KG1 (cell line): ENCODE data around the gene TNFRSF13B.

Experiments used
- DNase-seq: peaks from one replicate; lab custom pipeline; 2025; lab: John Stamatoyannopoulos, UW

Gene TNFRSF13B

GRCh38 chr17:16938496-16939207 lies 33.3 kb downstream of the TNFRSF13B start:
- DNase-seq = no peak

GRCh38 chr17:16938031-16938430 lies 33.9 kb downstream of the TNFRSF13B start:
- no peak for DNase-seq

GRCh38 chr17:16937431-16937830 lies 34.5 kb downstream of the TNFRSF13B start:
- no peak for DNase-seq

DNA sequence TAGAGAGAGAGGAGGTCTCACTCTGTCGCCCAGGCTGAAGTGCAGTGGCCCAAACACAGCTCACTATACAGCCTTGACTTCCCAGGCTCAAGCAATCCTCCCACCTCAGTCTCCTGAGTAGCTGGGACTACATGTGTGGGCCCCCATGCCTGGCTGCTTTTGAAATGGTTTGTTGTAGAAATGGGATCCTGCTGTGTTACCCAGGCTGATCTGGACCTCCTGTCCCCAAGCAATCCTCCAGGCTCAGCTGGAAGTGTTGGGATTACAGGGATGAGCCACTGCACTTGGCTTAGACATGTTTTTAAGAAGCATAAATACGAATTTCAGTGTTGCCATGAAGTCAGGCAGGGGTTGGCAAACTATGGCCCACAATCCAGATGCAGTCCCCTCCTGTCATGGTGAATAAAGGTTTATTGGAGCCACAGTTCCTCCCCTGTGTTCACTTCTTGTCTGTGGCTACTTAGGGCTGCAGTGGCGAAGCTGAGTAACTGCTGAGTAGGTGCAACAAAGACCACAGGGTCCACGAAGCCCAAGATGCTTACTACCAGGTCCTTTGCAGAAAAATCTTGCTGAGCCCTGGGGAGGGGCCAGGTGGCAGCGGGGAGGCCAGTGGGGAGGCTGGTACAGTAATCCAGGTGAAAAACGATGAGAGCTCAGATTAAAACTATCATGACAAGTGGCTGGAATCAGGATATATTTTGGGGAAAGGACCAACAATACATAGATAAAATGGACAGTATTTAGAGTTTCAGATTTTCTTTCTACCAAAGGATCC lies 35.2 kb downstream of the TNFRSF13B start:
- no peak for DNase-seq

DNA sequence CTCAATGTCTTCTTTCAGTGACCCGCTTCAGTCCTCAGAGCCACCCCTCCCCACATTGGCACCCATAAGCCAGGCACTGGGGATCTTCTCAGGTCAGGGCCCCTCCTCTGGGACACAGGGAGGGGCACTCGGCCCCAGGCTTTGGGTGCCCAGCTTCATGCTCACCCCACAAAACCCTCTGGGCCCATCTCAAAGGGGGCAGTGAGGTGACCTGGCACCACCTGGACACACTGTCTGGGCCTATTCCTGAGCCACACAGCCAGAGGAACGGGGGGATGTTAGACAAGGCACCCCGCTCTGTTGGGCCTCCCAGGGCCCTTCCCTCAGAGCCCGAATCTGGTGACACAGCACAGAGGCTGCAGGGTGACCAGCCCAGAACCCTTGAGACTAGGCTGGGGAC lies 36.1 kb downstream of the TNFRSF13B start:
- no peak for DNase-seq

- DNase-seq = no peak
These were observed 36.7 kb downstream of the TNFRSF13B start for GRCh38 chr17:16935241-16935663.

- DNase-seq = no peak
These were observed 37.1 kb downstream of the TNFRSF13B start for GRCh38 chr17:16934836-16935235.

GRCh38 chr17:16934133-16934795 lies 37.7 kb downstream of the TNFRSF13B start:
- no peak for DNase-seq

- DNase-seq = no peak
These were observed 38.4 kb downstream of the TNFRSF13B start for GRCh38 chr17:16933317-16934132.

DNA sequence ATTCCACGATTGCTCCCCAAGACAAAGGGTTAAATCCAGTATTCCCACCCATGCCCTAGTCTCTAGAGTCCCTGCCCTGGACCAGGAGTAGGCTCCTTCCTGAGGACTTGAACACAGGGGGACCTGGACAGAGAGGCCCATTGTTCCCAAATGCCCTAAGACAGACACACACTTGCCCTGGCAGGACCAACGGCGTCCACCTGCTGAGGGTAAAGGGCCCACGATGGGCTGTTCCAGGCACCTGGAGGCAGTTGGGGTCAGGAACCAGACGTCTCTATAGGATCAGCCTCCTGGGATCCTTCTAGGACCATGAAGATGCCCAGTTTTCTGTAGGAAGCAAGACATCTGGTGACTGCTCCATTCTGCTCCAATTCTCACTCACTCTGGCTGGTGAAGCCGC lies 39.3 kb downstream of the TNFRSF13B start:
- no peak for DNase-seq

DNA sequence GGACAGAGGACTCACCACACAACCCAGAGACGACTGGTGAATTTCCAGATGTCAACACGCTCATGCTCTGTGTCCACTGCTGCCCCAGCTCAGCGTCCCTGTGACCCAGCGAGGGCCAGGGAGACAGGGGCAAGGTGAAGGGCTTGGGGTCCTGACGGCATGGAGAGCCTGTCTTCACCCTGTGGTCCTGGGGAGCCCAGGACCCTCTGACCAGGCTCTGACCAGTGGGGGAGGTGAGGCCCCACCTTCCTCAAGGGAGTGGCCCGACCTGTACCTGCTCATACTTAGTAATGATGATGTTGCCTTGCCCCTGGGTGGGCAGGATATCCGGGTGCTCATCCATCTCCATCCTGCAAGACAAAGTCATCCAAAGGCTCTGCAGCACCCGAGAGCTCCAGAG lies 39.8 kb downstream of the TNFRSF13B start:
- no peak for DNase-seq

GRCh38 chr17:16931318-16932060 lies 40.4 kb downstream of the TNFRSF13B start:
- no peak for DNase-seq

DNA sequence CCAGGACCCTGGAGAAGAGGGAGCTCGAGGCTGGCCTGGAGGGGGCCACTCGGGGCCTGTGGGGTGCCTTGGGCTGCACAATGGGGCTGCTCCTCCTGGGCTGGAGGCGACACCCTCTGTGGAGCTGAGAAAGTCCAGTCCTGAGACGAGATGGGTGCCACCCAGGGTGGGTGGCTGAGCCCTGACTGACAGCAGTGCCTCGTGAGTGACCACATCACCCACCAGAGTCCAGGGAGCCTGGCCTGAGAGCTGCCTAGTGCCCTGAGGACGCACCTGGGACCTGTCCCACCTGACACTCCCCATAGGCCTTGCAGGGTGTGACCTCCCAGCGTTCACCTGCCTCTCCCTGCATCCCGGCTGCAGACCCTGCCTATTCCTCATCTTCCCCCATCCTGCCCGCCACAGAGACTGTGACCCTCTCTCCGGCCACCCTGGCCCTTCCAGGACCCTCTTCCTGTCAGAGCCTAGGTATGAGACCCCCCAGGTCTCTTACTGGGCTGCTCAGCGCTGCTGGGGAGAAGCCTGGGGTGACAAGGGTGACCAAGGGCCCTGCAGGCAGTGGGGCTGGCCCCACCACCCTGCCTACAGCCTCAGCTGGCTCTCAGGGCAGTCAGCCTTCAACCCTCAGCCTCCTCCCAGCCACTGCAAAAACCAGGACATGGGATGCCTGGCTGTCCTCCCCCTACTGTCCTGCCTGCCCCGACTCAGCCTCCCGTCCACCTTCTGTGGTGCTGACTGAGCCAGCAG lies 41.2 kb downstream of the TNFRSF13B start:
- DNase-seq = no peak

DNA sequence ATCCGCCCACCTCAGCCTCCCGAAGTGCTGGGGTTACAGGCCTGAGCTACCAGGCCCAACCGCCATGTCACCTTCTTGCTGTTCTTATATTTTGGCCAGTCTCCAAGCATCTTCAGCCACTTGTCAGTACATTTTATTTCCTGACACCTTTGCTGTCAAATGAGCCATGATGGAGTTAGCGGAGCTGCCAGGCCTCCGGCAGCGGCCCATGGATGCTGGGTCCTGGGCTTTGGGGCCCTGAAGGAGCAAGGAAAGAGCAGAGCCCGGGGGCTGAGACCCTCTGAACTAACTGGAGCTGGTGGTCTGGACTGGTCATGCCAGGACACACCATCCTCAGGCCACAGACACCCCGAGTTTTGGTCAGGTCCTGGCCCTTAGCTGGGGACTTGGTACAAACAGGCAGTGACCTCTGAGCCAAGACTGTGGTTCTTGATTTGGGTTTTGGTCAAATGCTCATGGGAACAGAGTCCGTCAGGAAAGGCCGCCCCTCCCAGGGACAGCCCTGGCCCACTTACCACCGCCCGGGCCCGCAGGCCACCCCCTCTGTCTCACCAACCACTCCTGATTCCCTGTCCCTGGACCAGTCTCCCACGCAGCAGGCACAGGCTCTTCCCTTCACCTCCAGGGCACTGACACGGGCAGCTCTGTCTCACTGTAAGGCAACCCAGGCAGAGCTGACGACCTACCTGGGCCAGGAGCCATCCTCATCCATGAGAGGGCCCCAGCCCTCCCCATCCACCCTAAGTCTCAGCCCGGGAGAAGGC lies 42.0 kb downstream of the TNFRSF13B start:
- no peak for DNase-seq

GRCh38 chr17:16929035-16929680 lies 42.8 kb downstream of the TNFRSF13B start:
- no peak for DNase-seq

DNA sequence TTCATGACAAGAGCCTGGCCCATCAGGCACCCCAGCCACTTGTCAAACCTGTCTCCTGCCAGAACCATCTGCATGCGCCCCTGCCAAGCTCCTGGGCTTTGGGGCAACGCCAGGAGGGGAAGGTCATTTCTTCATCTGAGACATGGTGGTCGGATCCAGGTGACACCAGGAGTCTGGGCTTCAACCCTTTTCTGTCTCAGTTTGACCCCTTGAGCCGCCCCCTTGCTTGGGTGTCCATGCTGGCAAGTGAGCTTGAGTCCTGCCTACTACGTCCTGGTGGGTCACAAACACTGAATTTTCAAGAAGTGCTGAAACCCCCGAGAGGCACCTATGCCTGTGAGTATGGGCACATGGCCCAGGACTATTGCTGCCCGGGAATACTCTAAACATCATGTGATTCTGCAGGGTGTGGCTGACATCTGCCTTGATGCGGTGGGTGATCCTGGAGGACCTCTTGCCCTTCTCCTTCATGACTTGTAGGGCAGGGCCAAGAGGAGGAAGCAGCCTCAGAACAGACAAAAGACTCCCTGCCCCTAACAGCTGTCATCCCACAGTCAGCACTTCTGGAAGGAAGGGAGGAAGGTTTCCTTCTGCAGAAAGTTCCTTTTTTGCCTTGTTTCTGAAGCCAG lies 43.4 kb downstream of the TNFRSF13B start:
- DNase-seq = no peak

DNA sequence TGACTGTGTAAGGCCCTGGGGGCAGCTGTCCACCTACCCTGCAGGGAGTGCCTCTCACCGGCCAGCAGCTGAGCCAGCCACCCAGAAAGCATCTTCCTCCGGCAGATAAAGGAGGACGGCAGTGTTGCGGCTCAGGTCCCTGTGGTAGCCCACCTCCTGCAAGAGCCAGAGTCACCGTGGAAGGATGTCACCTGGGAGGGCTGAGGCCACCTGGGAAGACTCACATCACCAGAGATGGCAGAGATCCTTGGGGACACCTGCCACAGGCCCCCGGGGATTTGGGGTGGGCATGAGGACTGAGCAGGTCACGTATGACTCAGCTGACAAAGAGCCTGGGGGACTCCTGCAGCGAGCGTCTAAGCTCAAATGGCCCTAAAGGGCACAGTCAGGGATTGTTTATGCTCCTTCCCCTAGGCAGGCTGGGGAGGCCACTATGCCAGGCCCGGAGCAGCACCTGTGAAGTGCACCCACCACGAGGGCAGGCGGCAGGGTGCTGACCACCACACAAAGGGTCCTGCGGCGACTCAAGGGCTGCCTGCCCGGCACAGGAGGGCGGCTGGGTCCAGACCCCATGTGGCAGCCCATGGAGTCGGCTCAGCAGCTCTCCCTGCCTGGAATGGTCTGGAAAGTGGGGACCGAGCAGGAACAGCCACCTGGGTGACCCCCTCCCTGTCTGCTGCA lies 44.1 kb downstream of the TNFRSF13B start:
- no peak for DNase-seq
